Smooth muscle cell (in vitro differentiated cells): Measurements from ENCODE around the gene OGFOD1. TPM values are rescaled to one million over a fixed set of nuclear protein-coding genes. Genes with fewer than 3 reads are reported as not detected.

Source experiments
- DNase-seq: peaks from one replicate; lab custom pipeline; 2025; ENCODE audit not compliant: unreplicated experiment; lab: John Stamatoyannopoulos, UW
- H2AFZ ChIP-seq: fragments of 200-600 bp; sonication (generic); 2 replicates; pipeline ENCODE4 v1.6.0; 2016; ENCODE audit warnings: antibody characterized with exemption, low read depth, mild to moderate bottlenecking
- H3F3A ChIP-seq: fragments of 200-600 bp; sonication (generic); 2 replicates; pipeline ENCODE4 v1.6.0; 2017; ENCODE audit warnings: antibody characterized with exemption, low read depth
- H3K27ac ChIP-seq: fragments of 200-600 bp; sonication (generic); 2 replicates; pipeline ENCODE4 v1.5.1; 2016; ENCODE audit warnings: low read depth, mild to moderate bottlenecking
- H3K27me3 ChIP-seq: fragments of 200-600 bp; sonication (generic); 2 replicates; pipeline ENCODE4 v1.6.1; 2016; ENCODE audit warnings: low read depth, mild to moderate bottlenecking
- H3K36me3 ChIP-seq: fragments of 200-600 bp; sonication (generic); 2 replicates; pipeline ENCODE4 v1.5.1; 2016; ENCODE audit warnings: low read depth
- H3K4me1 ChIP-seq: fragments of 200-600 bp; sonication (generic); 2 replicates; pipeline ENCODE4 v1.5.1; 2016; ENCODE audit warnings: low read depth
- H3K4me2 ChIP-seq: fragments of 200-600 bp; sonication (generic); 2 replicates; pipeline ENCODE4 v1.6.0; 2016; ENCODE audit warnings: mild to moderate bottlenecking
- H3K4me3 ChIP-seq: fragments of 200-600 bp; sonication (generic); 2 replicates; pipeline ENCODE4 v1.5.1; 2016; ENCODE audit warnings: mild to moderate bottlenecking
- H3K79me2 ChIP-seq: fragments of 200-600 bp; sonication (generic); 2 replicates; pipeline ENCODE4 v1.6.0; 2016; ENCODE audit warnings: low read depth, mild to moderate bottlenecking
- H3K9ac ChIP-seq: fragments of 200-600 bp; sonication (generic); 2 replicates; pipeline ENCODE4 v1.6.0; 2016; ENCODE audit warnings: low read depth
- H3K9me3 ChIP-seq: fragments of 200-600 bp; sonication (generic); replicated peaks from 2 replicates; pipeline ENCODE4 v1.5.1; 2016; ENCODE audit warnings: low read depth
- H4K20me1 ChIP-seq: fragments of 200-600 bp; sonication (generic); 2 replicates; pipeline ENCODE4 v1.6.0; 2016; ENCODE audit warnings: low read depth
- WGBS: methylation state at CpG from one replicate; pipeline ENCODE4 v1.1.7; 2016; ENCODE audit warnings: low lambda C conversion rate; 5-methylcytosine and 5-hydroxymethylcytosine counted together
- polyA plus RNA-seq: library from polyadenylated mRNA; unstranded; fragments of >200 nt; fragmentation: Nextera tagmentation; extraction: Ambion mirVana; gene quantifications from 2 replicates; pipeline ENCODE4 v1.2.1, GENCODE V29; 2016
- total RNA-seq: library from RNA; depleted of rRNA; stranded (reverse); fragments of >200 nt; gene quantifications from 2 replicates; pipeline ENCODE4 v1.2.3, GENCODE V29; 2014
- TF ChIP-seq, protein P1 (sequence below): fragments of 200-600 bp; sonication (generic); IDR thresholded peaks from 2 replicates; pipeline ENCODE4 v1.5.1; 2017; ENCODE audit warnings: borderline replicate concordance, mild to moderate bottlenecking, antibody characterized with exemption; ENCODE audit not compliant: insufficient read depth, poor library complexity, severe bottlenecking

OGFOD1 gene
- total and polyA plus RNA-seq, 2 experiments from 2014 or later: 68.7 to 107 TPM

- Histone ChIP-seq H2AFZ (no peak overlapping the region), H3K9ac (no peak overlapping the region), H3K4me1 (peaks cover 5% of the 10 kb centered on the region), H3K36me3 (peaks cover 42% of the 10 kb centered on the region), H3K4me3 (no peak overlapping the region), H3K4me2 (no peak overlapping the region), H3K79me2 (peaks cover 17% of the 10 kb centered on the region), H4K20me1 (peaks cover 25% of the 10 kb centered on the region), H3K9me3 (no peaks in the 10 kb centered on the region), H3F3A (peaks cover 3% of the 10 kb centered on the region), H3K27ac (peak overlapping the region; percentile 26), H3K27me3 (no peaks in the 10 kb centered on the region)
- WGBS: 97% methylated on average over 6 of the region's 6 CpGs
- TF ChIP-seq, protein P1, sequence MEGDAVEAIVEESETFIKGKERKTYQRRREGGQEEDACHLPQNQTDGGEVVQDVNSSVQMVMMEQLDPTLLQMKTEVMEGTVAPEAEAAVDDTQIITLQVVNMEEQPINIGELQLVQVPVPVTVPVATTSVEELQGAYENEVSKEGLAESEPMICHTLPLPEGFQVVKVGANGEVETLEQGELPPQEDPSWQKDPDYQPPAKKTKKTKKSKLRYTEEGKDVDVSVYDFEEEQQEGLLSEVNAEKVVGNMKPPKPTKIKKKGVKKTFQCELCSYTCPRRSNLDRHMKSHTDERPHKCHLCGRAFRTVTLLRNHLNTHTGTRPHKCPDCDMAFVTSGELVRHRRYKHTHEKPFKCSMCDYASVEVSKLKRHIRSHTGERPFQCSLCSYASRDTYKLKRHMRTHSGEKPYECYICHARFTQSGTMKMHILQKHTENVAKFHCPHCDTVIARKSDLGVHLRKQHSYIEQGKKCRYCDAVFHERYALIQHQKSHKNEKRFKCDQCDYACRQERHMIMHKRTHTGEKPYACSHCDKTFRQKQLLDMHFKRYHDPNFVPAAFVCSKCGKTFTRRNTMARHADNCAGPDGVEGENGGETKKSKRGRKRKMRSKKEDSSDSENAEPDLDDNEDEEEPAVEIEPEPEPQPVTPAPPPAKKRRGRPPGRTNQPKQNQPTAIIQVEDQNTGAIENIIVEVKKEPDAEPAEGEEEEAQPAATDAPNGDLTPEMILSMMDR: no peak
- no peak for DNase-seq
Measured at GRCh38 chr16:56457927-56458470, 6.6 kb downstream of the OGFOD1 start.

- DNase-seq: no peak
- TF ChIP-seq, protein P1: no peak
- Histone ChIP-seq H3K9me3 (no peaks in the 10 kb centered on the region), H3K36me3 (peaks cover 45% of the 10 kb centered on the region), H3F3A (peaks cover 3% of the 10 kb centered on the region), H3K9ac (no peak overlapping the region), H3K79me2 (no peaks in the 10 kb centered on the region), H3K27me3 (no peaks in the 10 kb centered on the region), H2AFZ (no peak overlapping the region), H3K4me2 (peak overlapping the region; percentile 1), H4K20me1 (peaks cover 19% of the 10 kb centered on the region), H3K27ac (peak overlapping the region; percentile 20), H3K4me3 (no peak overlapping the region), H3K4me1 (peaks cover 4% of the 10 kb centered on the region)
- 41% methylated on average over 2 of the region's 2 CpGs for WGBS
Measured at GRCh38 chr16:56460101-56460500, 8.7 kb downstream of the OGFOD1 start.

DNA sequence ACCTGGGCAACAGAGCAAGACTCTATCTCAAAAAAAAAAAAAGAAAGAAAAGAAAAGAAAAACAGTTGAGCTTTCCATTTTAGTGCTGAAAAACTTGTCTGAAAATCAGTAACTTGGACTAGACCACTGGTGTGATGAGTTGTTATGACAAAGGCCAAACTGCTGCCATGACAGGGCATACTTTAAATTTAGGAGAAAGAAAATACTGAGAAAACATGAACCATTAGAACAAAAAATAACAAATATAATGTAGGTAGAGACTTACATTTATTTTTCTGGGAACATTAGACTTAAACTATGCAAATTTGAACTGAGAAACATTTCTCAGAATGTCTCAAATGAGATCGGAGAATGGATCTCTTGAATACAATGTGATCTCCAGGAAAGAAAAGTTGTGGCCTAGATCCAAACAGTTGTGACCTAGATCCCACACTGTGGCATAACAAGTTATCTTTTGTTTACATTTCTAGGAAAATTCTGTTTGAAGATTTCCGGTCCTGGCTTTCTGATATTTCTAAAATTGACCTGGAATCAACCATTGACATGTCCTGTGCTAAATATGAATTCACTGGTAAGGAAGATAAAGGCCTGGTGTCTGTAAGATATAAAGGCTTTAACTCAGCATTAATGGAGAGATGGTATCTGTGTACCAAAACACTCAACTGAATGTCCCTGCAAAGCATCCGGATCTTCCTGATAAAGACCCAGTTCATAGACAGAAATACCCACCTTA lies 10.9 kb downstream of the OGFOD1 start:
- H3K36me3 ChIP-seq: peaks cover 44% of the 10 kb centered on the region
- H3K4me1 ChIP-seq: peaks cover 4% of the 10 kb centered on the region
- no peak overlapping the region for H3K9ac ChIP-seq
- H3K27me3 ChIP-seq: no peaks in the 10 kb centered on the region
- no peaks in the 10 kb centered on the region for H3K79me2 ChIP-seq
- H4K20me1 ChIP-seq: peaks cover 19% of the 10 kb centered on the region
- no peak overlapping the region for H3K27ac ChIP-seq
- no peak overlapping the region for H3K4me3 ChIP-seq
- 89% methylated on average over 3 of the region's 3 CpGs for WGBS
- no peak for DNase-seq
- TF ChIP-seq, protein P1: no peak
- H3K4me2 ChIP-seq: no peak overlapping the region
- no peaks in the 10 kb centered on the region for H3K9me3 ChIP-seq
- H2AFZ ChIP-seq: no peak overlapping the region
- peaks cover 3% of the 10 kb centered on the region for H3F3A ChIP-seq
